GM21723 (cell line): ENCODE results near the gene ARHGEF4.
"Not testable (repeated sequence)": the region's sequence is repeated elsewhere in the genome, so short reads cannot be mapped to it uniquely, and the experiment has no call there.

Source experiments
- ATAC-seq: cut with Tn5 transposase; IDR thresholded peaks from one replicate; pipeline ENCODE4 v1.9.1; 2021; ENCODE audit warnings: mild to moderate bottlenecking, moderate library complexity; ENCODE audit not compliant: unreplicated experiment

Gene ARHGEF4

DNA sequence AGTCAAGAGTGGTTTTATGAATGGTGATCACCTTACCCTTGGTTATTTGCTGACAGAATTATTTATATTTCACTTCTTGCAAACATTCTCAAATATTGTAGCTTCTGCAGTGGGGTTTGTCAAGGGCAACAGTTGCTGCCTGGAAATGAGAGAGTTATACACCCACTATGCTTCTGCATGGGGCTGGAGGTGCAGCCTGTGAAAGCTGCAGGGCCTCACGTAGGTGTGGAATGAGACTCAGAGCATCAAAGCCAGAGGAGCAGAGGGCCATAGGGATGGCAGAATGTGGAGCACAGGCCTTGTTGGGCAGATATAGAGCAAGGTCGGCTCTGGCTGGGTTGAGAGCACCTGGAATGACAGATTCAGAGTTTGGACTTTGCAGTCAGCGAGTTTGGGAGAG lies 128.2 kb downstream of the ARHGEF4 start:
- ATAC-seq, result no peak

DNA sequence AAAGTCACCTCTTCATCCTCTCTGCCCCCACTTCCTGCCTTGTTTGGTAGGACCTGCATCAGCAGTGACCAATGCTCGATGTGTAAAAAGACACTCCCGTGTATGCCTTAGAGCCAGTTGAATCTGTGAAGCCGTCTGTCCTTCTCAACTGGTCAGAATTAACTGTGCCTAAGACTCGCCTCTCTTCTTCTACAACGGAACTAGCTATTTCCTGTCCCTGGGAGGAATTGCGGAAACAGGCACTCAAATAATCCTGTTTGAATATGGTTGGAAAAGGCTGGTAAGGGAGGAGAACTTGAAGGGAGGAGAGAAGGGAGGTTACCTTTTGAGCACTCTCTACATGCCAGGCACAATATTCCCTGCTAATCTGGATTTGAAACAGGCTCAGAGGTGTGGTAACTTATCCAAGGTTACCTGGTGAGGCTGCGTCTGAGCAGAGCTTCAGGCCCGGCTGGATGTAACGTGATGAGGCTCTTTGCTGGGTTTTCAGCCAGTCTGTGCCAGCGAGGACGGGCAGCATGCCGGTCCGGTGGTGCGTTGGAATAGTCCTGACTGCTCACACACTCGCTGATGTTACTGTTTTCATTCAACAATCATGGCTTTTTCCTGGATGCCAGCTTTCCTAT lies 129.5 kb downstream of the ARHGEF4 start:
- ATAC-seq, result no peak

- ATAC-seq, result no peak
These were observed 130.2 kb downstream of the ARHGEF4 start for GRCh38 chr2:130966775-130967490.

- no peak for ATAC-seq
These were observed 135.7 kb downstream of the ARHGEF4 start for GRCh38 chr2:130972410-130972809.

GRCh38 chr2:130975729-130976128 lies 139.0 kb downstream of the ARHGEF4 start:
- ATAC-seq, result no peak

- ATAC-seq, result no peak
These were observed 140.0 kb downstream of the ARHGEF4 start for GRCh38 chr2:130976591-130977237.

GRCh38 chr2:130977461-130978050 lies 140.8 kb downstream of the ARHGEF4 start:
- ATAC-seq, result no peak

DNA sequence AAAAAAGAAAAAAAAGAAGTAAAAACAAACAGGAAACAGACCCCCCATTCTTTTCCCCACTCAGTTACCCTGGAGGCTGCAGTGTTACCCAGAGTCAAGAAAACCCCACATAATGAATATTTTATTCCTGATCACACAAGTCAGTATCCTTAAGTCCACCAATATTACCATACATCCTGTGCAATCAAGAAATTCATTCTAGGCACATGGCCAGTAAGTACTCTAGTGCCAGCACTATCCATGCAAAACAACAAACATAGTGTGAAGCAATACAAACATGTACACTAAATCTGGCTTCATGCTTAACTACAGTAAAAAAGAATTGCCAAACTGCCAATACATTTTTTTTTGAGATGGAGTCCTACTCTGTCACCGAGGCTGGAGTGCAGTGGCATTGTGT lies 145.0 kb downstream of the ARHGEF4 start:
- ATAC-seq, result no peak

- ATAC-seq, result no peak
These were observed 148.6 kb downstream of the ARHGEF4 start for GRCh38 chr2:130985206-130985780.

GRCh38 chr2:130985831-130986649 lies 149.3 kb downstream of the ARHGEF4 start:
- no peak for ATAC-seq

DNA sequence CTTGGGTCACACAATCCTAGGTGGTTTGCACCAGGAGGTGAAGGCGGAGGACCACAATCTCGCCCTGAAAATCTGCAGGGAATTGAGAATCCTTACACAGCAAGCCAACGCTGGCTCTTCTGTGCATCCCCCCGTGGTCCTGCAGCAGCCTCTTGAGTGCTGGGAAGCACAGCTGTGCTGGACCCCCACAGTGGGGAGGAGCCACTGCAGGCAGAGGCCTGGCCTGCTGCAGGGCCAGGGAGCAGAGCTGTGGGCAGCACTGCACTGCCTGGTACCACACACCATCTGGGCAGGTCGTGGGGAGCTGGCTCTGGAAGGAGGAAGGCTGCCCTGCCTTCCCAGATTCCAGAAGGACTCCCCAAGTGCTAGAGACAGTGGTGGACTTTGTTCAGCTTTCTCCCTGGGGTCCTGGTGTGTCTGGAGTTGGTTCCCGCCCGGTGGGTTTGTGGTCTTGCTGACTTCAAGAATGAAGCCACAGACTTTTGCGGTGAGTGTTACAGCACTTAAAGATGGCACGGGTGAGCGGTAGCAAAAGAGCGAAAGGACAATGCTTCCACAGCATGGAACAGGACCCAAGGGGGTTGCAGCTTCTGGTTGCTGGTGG lies 150.3 kb downstream of the ARHGEF4 start:
- ATAC-seq, result no peak

GRCh38 chr2:130987519-130988425 lies 151.1 kb downstream of the ARHGEF4 start:
- no peak for ATAC-seq

- not testable (repeated sequence) for ATAC-seq
These were observed 154.7 kb downstream of the ARHGEF4 start for GRCh38 chr2:130991446-130991845.

GRCh38 chr2:130992003-130992402 lies 155.3 kb downstream of the ARHGEF4 start:
- not testable (repeated sequence) for ATAC-seq

GRCh38 chr2:130996691-130997090 lies 160.0 kb downstream of the ARHGEF4 start:
- no peak for ATAC-seq

- no peak for ATAC-seq
These were observed 160.5 kb downstream of the ARHGEF4 start for GRCh38 chr2:130997198-130997597.

DNA sequence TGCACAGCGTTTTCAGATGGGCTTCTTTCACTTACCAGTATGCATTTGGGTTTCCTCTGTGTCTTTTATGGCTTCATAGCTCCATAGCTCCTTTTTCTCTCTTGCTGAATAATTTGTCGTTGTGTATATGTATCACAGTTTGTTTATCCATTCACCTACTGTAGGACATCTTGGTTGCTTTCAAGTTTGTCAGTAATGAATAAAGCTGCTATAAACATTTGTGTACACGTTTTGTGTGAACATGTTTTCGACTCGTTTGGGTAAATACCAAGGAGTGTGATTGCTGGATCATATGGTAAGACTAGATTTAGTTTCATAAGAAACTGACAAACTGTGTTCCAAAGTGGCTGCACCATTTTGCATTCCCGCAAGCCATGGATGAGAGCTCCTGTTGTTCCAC lies 161.8 kb downstream of the ARHGEF4 start:
- ATAC-seq, result no peak

DNA sequence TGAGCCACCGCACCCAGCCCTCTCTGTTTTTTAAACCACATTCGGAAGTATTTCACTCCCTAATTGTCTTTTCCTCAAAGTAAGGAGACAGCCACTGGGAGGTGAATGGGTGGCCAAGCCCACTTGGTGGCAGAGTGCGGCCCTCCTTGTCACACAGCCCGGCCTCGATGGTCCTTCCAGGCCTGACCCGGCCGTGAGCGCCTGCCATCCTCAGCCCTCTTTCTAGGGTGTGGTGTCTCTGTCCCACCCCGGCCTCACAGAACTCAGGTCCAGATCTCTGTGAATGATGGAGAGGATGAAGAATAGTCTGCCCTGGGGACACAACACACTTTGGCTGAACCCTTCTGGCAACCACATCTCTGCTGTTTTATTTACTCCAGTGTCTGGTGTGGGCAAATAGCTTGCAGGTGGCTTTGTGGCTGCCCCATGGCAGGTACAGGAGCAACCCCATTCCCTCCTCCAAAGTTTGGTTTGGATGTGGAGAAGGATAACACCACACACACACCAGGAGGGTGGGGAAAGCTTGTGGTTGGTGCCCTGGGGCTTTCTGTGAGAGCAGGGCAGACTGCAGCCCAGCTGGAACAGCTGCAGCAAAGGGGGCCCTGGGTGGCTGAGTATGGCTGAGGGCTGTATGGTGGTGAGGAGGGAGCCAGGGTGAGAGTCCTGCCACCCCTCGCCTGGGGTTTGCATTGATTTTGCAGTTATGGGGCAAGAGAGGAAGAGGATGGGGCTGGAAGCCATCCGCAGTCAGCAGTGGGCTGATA lies 167.9 kb downstream of the ARHGEF4 start:
- no peak for ATAC-seq
